ENCODE results near the gene EPG5.

GRCh38 chr18:45829855-45830254, 137.3 kb downstream of the EPG5 start:
- TF ChIP-seq POLR2A (IDR thresholded peaks at IDR 0.05): no peak
- no peak for TF ChIP-seq CTCF (IDR thresholded peaks at IDR 0.05)
